Gastrocnemius medialis (tissue), 4 donors: Measurements from ENCODE around the gene NPNT. TPM values are rescaled to one million over a fixed set of nuclear protein-coding genes. Genes with fewer than 3 reads are reported as not detected.
A peak's percentile ranks its signal among the peaks of the same experiment; 100 is the strongest.

Experiments
- ATAC-seq, 2 donors: fragments of 150-250 bp; one replicate each; pipeline ENCODE4 v1.9.1; 2016
- DNase-seq, 2 donors: peaks; one replicate each; pipeline ENCODE4 v3.0.0-alpha.2; 2019
- H3K27ac ChIP-seq, 4 donors: fragments of 200-600 bp; sonication (generic); 1 replicate in 1 of 4; 2 replicates in 3 of 4; pipeline ENCODE4 v1.5.1; 2016 to 2018; ENCODE audit warnings: mild to moderate bottlenecking in 2 of 4, moderate library complexity in 1 of 4
- H3K27me3 ChIP-seq, 3 donors: fragments of 200-600 bp; sonication (generic) in 2 of 3; 1 replicate in 1 of 3; 2 replicates in 2 of 3; pipeline versions ENCODE4 v1.5.1 to v1.6.0; 2016 to 2019; ENCODE audit warnings: mild to moderate bottlenecking in 1 of 3, moderate library complexity in 1 of 3
- H3K36me3 ChIP-seq, 2 donors: fragments of 200-600 bp; sonication (generic) in 1 of 2; one replicate each; pipeline ENCODE4 v1.5.1; 2017 to 2018
- H3K4me1 ChIP-seq, 2 donors: fragments of 200-600 bp; sonication (generic) in 1 of 2; one replicate each; pipeline ENCODE4 v1.5.1; 2016 to 2017; ENCODE audit warnings: mild to moderate bottlenecking in 2 of 2
- H3K4me3 ChIP-seq, 4 donors: fragments of 200-600 bp; sonication (generic) in 3 of 4; 1 replicate in 1 of 4; 2 replicates in 3 of 4; pipeline ENCODE4 v1.5.1; 2016 to 2019; ENCODE audit warnings: mild to moderate bottlenecking in 2 of 4
- H3K9me3 ChIP-seq, 3 donors: fragments of 200-600 bp; sonication (generic) in 2 of 3; 1 replicate in 1 of 3; 2 replicates in 2 of 3; pipeline ENCODE4 v1.5.1; 2016 to 2019
- POLR2A ChIP-seq, 2 donors: fragments of 450-650 bp; IDR thresholded peaks; one replicate each; pipeline ENCODE4 v1.6.1; 2017; ENCODE audit warnings: antibody characterized with exemption in 2 of 2, mild to moderate bottlenecking in 2 of 2, moderate library complexity in 2 of 2
- in situ Hi-C, 4 donors: fragments of 200-750 bp; cut with MboI; loops; one replicate each; pipeline versions ENCODE4 v1.15.0 to v1.8.0; 2017; ENCODE audit warnings: low sequenced_read_pairs in 4 of 4
- intact Hi-C: fragments of 100-400 bp; cut with DNase I; formaldehyde crosslinking; loops from one replicate; pipeline ENCODE4 v1.15.1; 2023; ENCODE audit warnings: low total_unique reads
- total RNA-seq, 4 donors: library from RNA; depleted of rRNA; stranded (reverse); fragments of >200 nt; gene quantifications; one replicate each; pipeline versions ENCODE4 v1.1.0 to v1.2.3, GENCODE V29; 2016
- TF ChIP-seq, protein P1 (sequence below), 5 experiments: fragments of 450-650 bp in 3 of 5; fragments of 200-600 bp in 2 of 5; sonication (generic) in 2 of 5; IDR thresholded peaks in 4 of 5; conservative IDR thresholded peaks in 1 of 5; 1 replicate in 4 of 5; 2 replicates in 1 of 5; pipeline ENCODE4 v1.5.1; 2016 to 2019; ENCODE audit warnings: antibody characterized with exemption in 5 of 5, mild to moderate bottlenecking in 3 of 5, moderate library complexity in 3 of 5

The NPNT gene
- total RNA-seq, 4 donors from 2014 or later: 0.31 to 6.4 (median 3.0) TPM

DNA sequence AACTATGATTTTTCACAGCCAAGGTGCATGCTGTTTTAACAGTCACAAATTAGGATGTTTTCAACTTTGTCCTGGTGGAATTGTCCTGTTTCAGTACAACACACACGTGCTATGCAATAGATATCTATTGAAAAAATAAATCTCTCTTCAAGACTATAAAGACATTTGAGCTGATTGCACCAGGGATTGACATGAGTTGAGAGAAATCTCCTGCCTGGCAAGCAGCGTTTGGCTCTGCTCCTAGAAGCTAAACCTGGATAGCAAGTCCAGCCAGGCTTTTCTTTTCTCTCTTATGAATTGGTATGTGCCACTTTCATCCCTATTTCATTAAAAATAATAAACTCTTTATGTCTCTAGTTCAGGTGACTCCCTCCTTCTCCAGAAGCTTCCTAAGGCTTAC, 16.6 kb upstream of the NPNT start:
- DNase-seq (peak in 1 of 2 donors; percentile 21), ATAC-seq (peak; percentile 60 to 75)
- H3K4me3 ChIP-seq: no peak overlapping the region
- H3K9me3 ChIP-seq: no peaks in the 10 kb centered on the region
- no peaks in the 10 kb centered on the region for H3K27me3 ChIP-seq
- intact Hi-C loops (no loop called here), in situ Hi-C loops (no loop called here)
- no peak for TF ChIP-seq POLR2A (IDR thresholded peaks at IDR 0.05)
- TF ChIP-seq, protein P1, sequence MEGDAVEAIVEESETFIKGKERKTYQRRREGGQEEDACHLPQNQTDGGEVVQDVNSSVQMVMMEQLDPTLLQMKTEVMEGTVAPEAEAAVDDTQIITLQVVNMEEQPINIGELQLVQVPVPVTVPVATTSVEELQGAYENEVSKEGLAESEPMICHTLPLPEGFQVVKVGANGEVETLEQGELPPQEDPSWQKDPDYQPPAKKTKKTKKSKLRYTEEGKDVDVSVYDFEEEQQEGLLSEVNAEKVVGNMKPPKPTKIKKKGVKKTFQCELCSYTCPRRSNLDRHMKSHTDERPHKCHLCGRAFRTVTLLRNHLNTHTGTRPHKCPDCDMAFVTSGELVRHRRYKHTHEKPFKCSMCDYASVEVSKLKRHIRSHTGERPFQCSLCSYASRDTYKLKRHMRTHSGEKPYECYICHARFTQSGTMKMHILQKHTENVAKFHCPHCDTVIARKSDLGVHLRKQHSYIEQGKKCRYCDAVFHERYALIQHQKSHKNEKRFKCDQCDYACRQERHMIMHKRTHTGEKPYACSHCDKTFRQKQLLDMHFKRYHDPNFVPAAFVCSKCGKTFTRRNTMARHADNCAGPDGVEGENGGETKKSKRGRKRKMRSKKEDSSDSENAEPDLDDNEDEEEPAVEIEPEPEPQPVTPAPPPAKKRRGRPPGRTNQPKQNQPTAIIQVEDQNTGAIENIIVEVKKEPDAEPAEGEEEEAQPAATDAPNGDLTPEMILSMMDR (IDR thresholded peaks at IDR 0.05 in 4 of 5, conservative IDR thresholded peaks at IDR 0.05 in 1 of 5): no peak
- peak overlapping the region in 1 of 4 donors; percentile 63 for H3K27ac ChIP-seq
- H3K36me3 ChIP-seq: no peaks in the 10 kb centered on the region
- peaks cover 20 to 32% of the 10 kb centered on the region in 2 donors for H3K4me1 ChIP-seq

DNA sequence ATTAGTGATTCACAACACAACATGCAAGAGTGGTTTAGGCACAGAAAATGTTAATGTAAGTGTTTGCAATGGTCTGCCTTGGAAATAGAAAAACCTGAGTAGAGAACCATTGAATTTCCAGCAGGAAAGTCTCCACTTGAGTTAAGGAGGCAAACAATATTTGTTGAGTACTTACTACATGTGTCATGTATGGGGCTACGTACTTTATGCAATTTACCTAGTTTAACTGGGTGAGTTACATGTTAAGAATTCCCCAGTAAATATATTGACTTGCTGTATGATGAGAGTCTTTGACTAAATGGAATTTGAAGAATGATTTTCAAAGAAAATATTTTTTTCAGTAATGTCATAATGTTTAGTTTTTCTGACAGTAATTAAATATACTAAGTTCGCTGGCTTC, 7.8 kb upstream of the NPNT start:
- intact Hi-C loops: no loop called here
- H3K27ac ChIP-seq: no peak overlapping the region

DNA sequence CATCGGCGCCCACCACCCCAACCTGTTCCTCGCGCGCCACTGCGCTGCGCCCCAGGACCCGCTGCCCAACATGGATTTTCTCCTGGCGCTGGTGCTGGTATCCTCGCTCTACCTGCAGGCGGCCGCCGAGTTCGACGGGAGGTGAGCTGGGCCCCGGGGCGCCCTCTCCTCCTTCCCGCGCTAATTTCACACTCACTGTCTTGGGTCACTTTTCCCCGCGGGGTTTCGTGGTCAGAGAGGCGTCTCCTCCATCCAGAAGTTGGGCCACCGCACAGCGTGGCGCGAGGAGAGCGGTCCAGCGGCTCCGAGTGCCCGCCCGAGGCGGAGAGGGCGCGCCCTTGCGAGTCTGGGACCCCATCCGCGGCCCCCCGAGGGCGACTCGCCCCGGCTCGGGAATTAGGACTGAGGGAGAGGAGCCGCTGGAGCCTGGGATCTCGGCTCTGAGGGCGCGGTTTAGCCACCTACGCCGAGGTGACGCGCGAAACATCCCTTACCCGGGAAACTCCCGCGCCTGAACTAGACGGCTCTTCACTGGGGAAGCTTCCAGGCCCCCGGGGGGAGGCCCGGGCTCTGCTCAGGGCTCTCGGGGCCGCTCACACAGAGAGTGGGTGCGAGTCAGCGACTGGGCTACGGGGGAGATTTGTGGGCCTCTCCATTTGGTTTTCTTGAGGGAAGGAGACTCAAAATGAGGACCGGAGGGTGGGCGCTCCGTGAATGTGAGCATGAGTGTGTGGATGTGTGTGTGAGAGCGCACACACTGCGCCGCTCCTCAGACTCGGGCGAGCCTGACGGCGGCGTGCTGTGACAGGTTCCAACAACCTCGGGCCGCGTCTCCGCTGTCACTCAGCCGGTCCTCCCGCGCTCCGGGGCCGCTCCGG, 551 bp downstream of the NPNT start:
- ATAC-seq: peak; percentile 36 to 55
- DNase-seq: no peak
- no peaks in the 10 kb centered on the region for H3K36me3 ChIP-seq
- peak overlapping the region in 1 of 4 donors; percentile 67 for H3K27ac ChIP-seq
- TF ChIP-seq POLR2A (IDR thresholded peaks at IDR 0.05): no peak
- TF ChIP-seq, protein P1 (IDR thresholded peaks at IDR 0.05 in 4 of 5, conservative IDR thresholded peaks at IDR 0.05 in 1 of 5): peak in 3 of 5 experiments; percentile 10 to 23 (median 16)
- in situ Hi-C loops: no loop called here
- H3K4me3 ChIP-seq: peak overlapping the region; percentile 60 to 75 (median 64)
- peaks cover 0 to 13% of the 10 kb centered on the region in 2 donors for H3K4me1 ChIP-seq
- intact Hi-C loops: loop anchor here (1.0 to 10.0 kb wide), 4 partner anchors 21 to 149 kb away; no protein-coding TSS in a partner anchor
- no peaks in the 10 kb centered on the region for H3K9me3 ChIP-seq
- H3K27me3 ChIP-seq: peaks cover 0 to 4% (median 0%) of the 10 kb centered on the region in 3 donors

More for the DNA sequence above, 7.8 kb upstream of the NPNT start:
- Histone ChIP-seq H3K27me3 (no peaks in the 10 kb centered on the region), H3K9me3 (no peaks in the 10 kb centered on the region), H3K4me3 (no peak overlapping the region), H3K36me3 (no peaks in the 10 kb centered on the region), H3K4me1 (no peaks in the 10 kb centered on the region)
- no peak for ATAC-seq
- in situ Hi-C loops: no loop called here
- no peak for DNase-seq
- TF ChIP-seq POLR2A (IDR thresholded peaks at IDR 0.05): no peak
- TF ChIP-seq, protein P1 (IDR thresholded peaks at IDR 0.05 in 4 of 5, conservative IDR thresholded peaks at IDR 0.05 in 1 of 5): no peak

DNA sequence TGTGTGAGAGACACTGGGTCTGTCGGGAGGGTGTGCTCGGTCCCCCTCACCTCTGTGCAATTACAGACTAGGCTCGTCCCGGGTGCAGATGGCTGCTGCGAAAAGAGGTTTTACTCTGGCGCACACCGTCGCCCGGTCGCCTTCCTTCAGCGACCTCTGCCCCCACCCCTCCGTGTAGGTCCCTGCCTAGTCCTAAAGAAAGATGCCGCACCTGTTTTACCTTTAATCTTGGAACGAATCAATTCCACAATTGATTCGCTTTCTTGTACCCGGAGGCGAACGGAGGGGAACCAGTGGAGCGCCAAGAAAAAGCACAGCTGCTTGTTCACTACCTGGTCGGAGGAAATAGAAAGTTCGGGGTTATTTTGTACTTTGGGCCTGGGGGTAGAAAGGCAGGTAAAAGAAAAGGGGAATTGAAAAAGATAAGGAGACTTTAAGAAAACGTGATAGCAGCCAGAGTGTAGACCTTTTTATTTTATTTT, 1.2 kb downstream of the NPNT start:
- in situ Hi-C loops: no loop called here
- intact Hi-C loops: loop anchor here (5.0 to 10.0 kb wide), 3 partner anchors 96 to 148 kb away; no protein-coding TSS in a partner anchor
- TF ChIP-seq, protein P1 (IDR thresholded peaks at IDR 0.05 in 4 of 5, conservative IDR thresholded peaks at IDR 0.05 in 1 of 5): no peak
- no peak for TF ChIP-seq POLR2A (IDR thresholded peaks at IDR 0.05)

More for the DNA sequence above, 1.2 kb downstream of the NPNT start:
- Histone ChIP-seq H3K27ac (peak overlapping the region in 1 of 4 donors; percentile 67), H3K4me3 (peak overlapping the region; percentile 60 to 75 (median 64)), H3K27me3 (peaks cover 0 to 4% (median 0%) of the 10 kb centered on the region in 3 donors), H3K9me3 (no peaks in the 10 kb centered on the region), H3K36me3 (no peaks in the 10 kb centered on the region), H3K4me1 (peaks cover 0 to 13% of the 10 kb centered on the region in 2 donors)
- ATAC-seq (no peak), DNase-seq (no peak)
